Fibroblast of peridontal ligament (primary cell): ENCODE results near the gene INSR.

Experiments used
- DNase-seq: peaks from one replicate; pipeline ENCODE4 v3.0.0-alpha.2; 2010; ENCODE audit errors: extremely low read depth

The INSR gene

GRCh38 chr19:7295912-7296536, 1.8 kb upstream of the INSR start:
- no peak for DNase-seq

- DNase-seq: peak; percentile 28
Measured at GRCh38 chr19:7294558-7295212, 471 bp upstream of the INSR start.

- no peak for DNase-seq
Measured at GRCh38 chr19:7292950-7293761, 1.1 kb downstream of the INSR start.

DNA sequence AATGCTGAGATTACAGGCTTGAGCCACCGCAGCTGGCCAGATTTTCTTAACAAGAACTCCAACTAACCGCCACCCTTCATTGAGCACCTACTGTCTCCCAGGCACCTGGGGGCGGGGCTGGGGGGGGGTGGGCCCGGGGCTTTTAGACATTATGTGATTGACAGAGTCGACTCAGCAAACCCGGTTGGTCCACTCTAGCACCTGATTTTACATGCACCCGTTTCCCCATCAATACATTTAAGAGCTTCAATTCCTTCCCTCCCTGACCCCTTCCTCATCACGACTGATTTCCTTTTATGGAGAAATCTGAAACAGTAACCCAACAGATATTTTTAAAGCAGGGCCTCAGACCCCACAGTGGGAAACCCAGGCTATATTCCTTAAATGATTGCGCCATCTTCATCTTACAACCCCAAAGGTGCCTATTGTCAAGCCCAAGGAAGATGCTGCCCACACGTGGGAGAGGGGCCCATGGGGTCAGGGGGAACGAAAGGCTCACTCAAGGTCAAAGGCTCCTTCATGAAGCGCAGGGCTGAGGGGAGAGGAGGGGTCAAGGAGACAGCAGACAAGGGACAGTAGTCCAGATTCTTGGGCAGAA, 1.8 kb downstream of the INSR start:
- DNase-seq: no peak

- no peak for DNase-seq
Measured at GRCh38 chr19:7288977-7289376, 5.2 kb downstream of the INSR start.

DNA sequence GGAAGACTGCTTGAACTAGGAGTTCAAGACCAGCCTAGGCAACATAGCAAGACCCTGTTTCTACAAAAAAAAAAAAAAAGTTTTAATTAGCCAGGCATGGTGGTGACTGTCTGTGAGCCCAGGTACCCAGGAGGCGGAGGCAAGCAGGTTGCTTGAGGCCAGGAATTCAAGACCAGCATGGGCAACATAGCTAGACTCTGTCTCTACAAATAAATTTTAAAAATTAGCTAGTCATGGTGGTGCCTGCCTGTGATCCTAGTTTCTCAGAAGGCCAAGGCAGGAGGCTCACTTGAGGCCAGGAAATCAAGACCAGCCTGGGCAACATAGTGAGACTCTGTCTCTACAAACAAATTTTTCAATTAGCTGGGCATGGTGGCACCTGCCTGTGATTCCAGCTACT, 6.1 kb downstream of the INSR start:
- no peak for DNase-seq

DNA sequence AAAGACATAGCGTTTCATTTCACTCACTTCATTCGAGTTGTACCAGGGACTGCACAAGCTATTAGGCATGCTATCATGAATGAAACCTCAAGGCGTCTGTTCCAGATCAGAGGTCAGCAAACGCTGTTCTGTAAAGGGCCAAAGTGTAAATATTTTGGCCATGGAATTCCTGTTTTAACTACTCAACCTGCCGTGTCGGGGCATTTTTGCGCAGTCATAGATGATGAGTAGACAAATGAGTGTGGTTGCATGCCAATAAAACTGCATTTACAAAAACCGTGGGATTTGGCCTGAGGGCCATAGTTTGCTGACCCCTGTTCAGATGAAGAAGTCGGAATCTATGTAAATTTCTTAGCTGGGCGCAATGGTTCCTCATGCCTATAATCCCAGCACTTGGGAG, 6.5 kb downstream of the INSR start:
- DNase-seq: no peak

DNA sequence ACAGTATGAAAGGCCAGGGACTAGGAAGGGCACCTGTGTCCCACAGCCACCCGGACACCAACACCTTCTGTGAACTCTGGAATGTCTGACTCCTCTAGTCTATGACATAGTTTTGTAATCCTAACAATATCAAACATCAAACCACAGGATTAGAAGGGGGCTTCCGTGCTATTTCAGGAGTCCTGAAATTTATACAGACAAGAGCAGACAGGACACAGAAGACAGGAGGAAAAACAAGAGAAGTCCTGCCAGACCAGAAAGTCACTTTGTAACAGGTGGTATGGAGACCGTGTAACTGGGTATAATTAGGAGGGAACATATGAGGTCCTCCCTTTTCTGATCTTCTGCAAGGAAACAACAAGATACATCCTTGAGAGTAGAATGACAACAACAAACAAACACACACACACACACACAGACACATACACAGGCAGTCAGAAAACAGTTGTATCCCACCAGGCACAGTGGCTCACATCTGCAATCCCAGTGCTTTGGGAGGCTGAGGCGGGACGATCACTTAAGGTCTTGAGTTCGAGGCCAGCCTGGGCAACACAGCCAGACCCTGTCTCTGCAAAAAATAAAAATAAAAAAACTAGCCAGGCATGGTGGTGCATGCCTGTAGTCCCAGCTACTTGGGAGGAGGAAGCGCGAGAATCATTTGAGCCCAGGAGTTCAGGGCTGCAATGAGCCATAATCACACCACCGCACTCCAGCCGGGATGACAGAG, 13.1 kb downstream of the INSR start:
- DNase-seq: no peak

DNA sequence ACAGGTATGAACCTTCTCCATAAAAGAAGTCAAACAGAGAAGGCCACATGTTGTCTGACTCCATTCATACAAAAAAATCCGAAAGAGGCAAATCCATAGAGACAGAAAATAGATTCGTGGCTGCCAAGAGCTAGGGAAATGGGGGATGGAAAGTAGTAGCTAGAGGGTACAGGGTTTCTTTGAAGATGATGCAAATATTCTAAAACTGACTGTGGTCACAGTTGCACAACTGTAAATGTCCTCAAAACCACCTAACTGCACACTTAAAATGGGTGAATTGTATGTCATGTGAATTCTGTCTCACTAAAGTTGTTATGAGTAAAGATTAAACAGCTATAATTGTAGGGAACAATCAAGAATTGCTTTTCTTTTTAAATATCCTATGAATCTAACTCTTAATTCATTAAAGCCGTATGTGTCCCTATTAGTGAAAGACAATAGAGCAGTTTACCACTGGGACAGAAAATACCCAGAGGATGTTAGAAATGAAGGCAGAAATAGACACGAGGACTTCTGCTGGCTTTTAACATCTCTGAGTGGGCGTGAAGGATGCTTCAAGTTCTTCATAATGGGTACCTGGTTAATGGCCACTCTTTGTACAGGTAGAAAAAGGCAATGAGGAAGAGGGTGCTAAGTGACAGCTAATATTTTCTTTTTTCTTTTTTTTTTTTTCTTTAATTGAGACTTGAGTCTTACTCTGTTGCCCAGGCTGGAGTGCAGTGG, 21.2 kb downstream of the INSR start:
- DNase-seq: peak; percentile 41

GRCh38 chr19:7268705-7269098, 25.5 kb downstream of the INSR start:
- no peak for DNase-seq

DNA sequence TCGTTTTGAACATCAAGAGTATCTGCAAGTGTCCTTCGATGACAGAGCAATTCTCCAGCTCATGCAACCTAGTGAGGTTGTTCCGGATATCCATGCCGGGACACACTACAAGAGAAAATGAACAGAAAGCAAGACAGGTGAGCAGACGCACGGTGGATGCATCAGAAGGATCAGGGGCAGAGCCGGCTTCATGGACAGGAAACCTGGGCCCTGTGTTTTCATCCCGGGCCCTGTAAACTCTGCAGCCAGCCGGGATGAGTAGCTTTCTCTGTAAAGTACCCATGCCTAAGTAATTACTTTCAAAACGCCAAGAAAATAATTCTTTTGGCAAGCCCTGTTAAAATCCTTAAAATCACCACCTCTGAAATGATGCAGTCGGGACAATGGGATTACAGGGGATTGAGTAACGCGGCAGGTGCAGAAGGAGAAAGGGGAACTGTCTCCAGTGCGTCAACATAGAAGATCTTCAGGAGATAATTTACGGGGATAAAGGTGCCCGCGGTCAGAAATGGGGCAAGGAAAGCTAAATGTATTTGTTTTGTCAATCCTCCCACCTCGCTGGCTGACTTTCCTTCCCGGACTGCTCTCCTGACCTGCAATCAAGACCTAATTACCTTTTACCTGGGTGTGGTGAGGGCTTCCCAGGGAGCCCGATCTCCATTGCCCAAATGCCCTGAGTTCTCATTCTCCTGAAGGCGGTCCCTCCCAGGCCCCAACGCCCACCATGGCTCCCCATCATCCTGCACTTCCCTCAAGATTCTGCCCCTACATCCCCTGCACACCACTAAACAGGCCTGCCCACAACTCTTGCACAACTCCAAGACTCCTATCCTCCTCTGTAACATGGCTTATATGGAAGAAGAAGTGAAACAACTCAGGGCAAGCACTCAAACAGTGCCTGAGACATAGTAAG, 26.2 kb downstream of the INSR start:
- no peak for DNase-seq

GRCh38 chr19:7266832-7267231, 27.4 kb downstream of the INSR start:
- no peak for DNase-seq

GRCh38 chr19:7265963-7266362, 28.3 kb downstream of the INSR start:
- DNase-seq: no peak

- no peak for DNase-seq
Measured at GRCh38 chr19:7264858-7265257, 29.4 kb downstream of the INSR start.

GRCh38 chr19:7263521-7263920, 30.7 kb downstream of the INSR start:
- no peak for DNase-seq

DNA sequence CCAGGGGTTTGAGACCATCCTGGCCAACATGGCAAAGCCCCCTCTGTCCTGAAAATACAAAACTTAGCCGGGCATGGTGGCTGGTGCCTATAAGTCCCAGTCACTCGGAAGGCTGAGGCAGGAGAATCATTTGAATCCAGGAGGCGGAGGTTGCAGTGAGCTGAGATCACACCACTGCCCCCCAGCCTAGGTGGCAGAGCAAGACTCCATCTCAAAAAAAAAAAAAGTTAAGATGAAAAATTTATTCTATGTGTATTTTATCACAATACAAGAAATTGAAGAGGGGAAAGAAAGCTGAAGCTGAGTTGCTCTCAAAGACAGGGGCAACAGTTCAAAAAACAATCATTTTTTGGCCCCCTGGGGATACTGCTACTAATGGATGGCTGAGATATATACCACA, 31.1 kb downstream of the INSR start:
- no peak for DNase-seq

- DNase-seq: no peak
Measured at GRCh38 chr19:7262470-7262869, 31.7 kb downstream of the INSR start.

DNA sequence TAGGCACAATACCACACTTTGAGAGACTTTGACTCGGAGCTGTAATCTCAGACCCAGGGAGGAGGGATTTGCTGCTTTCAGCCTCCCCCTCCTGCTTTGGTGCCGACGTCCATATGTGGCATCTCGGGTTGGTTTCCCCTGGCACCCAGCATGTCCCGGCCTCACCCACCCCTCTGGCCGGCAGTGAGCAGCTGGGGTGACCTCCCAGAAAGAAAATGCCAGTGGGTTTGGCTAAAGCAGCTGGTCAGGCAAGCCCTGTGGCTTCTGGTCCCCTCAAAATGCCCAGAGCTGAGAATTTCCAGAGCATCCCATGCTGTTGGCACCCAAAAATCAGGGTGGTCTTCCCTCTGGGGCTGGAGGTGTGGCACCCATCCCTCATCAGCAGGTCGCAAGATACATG, 34.1 kb downstream of the INSR start:
- DNase-seq: no peak

DNA sequence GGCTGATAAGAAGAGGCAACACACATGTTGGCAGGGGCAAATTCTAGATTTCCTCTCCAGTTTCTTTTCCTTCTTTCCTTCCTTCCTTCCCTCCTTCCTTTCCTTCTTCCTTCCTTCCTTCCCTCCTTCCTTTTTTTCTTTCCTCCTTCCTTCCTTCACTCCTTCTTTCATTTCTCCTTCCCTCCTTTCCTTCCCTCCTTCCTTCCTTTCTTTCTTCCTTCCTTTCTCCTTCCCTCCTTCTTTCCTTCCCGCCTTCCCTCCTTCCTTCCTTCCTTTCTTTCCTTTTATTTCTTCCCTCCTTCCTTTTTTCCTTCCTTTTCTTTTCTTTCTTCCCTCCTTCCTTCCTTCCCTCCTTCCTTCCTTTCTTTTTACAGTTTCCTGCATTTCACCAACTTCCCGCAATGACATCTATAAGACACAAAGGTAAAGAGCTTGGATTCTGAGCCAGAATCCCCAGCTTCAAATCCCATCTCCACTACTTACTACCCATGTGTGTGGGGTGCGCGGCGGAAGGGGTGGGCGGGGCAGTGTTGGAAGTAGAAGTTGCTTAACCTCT, 35.3 kb downstream of the INSR start:
- DNase-seq: no peak
